Measurements from ENCODE around the gene FAAP100.

- TF ChIP-seq SP1 (IDR thresholded peaks at IDR 0.05) (no peak), L3MBTL2 (conservative IDR thresholded peaks at IDR 0.05) (no peak), FOXM1 (IDR thresholded peaks at IDR 0.05; ENCODE audit: borderline replicate concordance) (no peak), NFRKB (IDR thresholded peaks at IDR 0.05) (no peak), LEF1 (IDR thresholded peaks at IDR 0.05; ENCODE audit: borderline replicate concordance) (no peak), BHLHE40 (IDR thresholded peaks at IDR 0.05; ENCODE audit: borderline replicate concordance) (no peak), FOXA1 (IDR thresholded peaks at IDR 0.05) (no peak), ZNF384 (IDR thresholded peaks at IDR 0.05) (no peak)
- TF ChIP-seq, protein P1, sequence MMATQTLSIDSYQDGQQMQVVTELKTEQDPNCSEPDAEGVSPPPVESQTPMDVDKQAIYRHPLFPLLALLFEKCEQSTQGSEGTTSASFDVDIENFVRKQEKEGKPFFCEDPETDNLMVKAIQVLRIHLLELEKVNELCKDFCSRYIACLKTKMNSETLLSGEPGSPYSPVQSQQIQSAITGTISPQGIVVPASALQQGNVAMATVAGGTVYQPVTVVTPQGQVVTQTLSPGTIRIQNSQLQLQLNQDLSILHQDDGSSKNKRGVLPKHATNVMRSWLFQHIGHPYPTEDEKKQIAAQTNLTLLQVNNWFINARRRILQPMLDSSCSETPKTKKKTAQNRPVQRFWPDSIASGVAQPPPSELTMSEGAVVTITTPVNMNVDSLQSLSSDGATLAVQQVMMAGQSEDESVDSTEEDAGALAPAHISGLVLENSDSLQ (IDR thresholded peaks at IDR 0.05): no peak
Measured at GRCh38 chr17:81516439-81516838, 35.7 kb downstream of the FAAP100 start.

Measured in HEK293T (cell line).